ENCODE results near the gene FBXO33.
"Not testable (repeated sequence)": the region's sequence is repeated elsewhere in the genome, so short reads cannot be mapped to it uniquely, and the experiment has no call there.

Gene FBXO33

GRCh38 chr14:39368261-39368959 lies 63.8 kb downstream of the FBXO33 start:
- peak; percentile 18 for DNase-seq
- no peaks in the 10 kb centered on the region for H3K27me3 Mint-ChIP-seq
- ATAC-seq, result no peak
- peaks cover 20% of the 10 kb centered on the region for H3K9me3 Mint-ChIP-seq
- no peak overlapping the region for H3K27ac Mint-ChIP-seq
- H3K4me3 Mint-ChIP-seq, result no peak overlapping the region
- H3K4me1 Mint-ChIP-seq, result no peaks in the 10 kb centered on the region
- H3K36me3 Mint-ChIP-seq (ENCODE audit: low read depth), result peaks cover 26% of the 10 kb centered on the region

- no peak for DNase-seq
- Mint-ChIP-seq H3K4me1 (no peaks in the 10 kb centered on the region), H3K9me3 (peaks cover 27% of the 10 kb centered on the region), H3K27ac (no peak overlapping the region), H3K36me3 (ENCODE audit: low read depth) (peaks cover 34% of the 10 kb centered on the region), H3K4me3 (no peak overlapping the region), H3K27me3 (no peaks in the 10 kb centered on the region)
- peak; percentile 24 for ATAC-seq
These were observed 64.9 kb downstream of the FBXO33 start for GRCh38 chr14:39367387-39367751.

- Mint-ChIP-seq H3K4me3 (no peak overlapping the region), H3K36me3 (ENCODE audit: low read depth) (peaks cover 40% of the 10 kb centered on the region), H3K4me1 (no peaks in the 10 kb centered on the region), H3K9me3 (peaks cover 29% of the 10 kb centered on the region), H3K27me3 (no peaks in the 10 kb centered on the region), H3K27ac (no peak overlapping the region)
- DNase-seq (no peak), ATAC-seq (peak; percentile 10)
These were observed 65.5 kb downstream of the FBXO33 start for GRCh38 chr14:39366460-39367386.

GRCh38 chr14:39365354-39365753 lies 66.9 kb downstream of the FBXO33 start:
- peaks cover 29% of the 10 kb centered on the region for H3K9me3 Mint-ChIP-seq
- ATAC-seq, result no peak
- H3K4me1 Mint-ChIP-seq, result no peaks in the 10 kb centered on the region
- no peak overlapping the region for H3K27ac Mint-ChIP-seq
- H3K27me3 Mint-ChIP-seq, result no peaks in the 10 kb centered on the region
- H3K36me3 Mint-ChIP-seq (ENCODE audit: low read depth), result peaks cover 46% of the 10 kb centered on the region
- DNase-seq, result no peak
- no peak overlapping the region for H3K4me3 Mint-ChIP-seq

GRCh38 chr14:39364509-39364908 lies 67.7 kb downstream of the FBXO33 start:
- DNase-seq, result no peak
- Mint-ChIP-seq H3K36me3 (ENCODE audit: low read depth) (peaks cover 54% of the 10 kb centered on the region), H3K27ac (no peak overlapping the region)

GRCh38 chr14:39361556-39361955 lies 70.7 kb downstream of the FBXO33 start:
- not testable (repeated sequence) for H3K27ac Mint-ChIP-seq, H3K4me1 Mint-ChIP-seq, H3K27me3 Mint-ChIP-seq, ATAC-seq, DNase-seq, H3K4me3 Mint-ChIP-seq
- peaks cover 33% of the 10 kb centered on the region for H3K9me3 Mint-ChIP-seq
- peaks cover 74% of the 10 kb centered on the region for H3K36me3 Mint-ChIP-seq (ENCODE audit: low read depth)

More at GRCh38 chr14:39364509-39364908, 67.7 kb downstream of the FBXO33 start:
- Mint-ChIP-seq H3K9me3 (peaks cover 29% of the 10 kb centered on the region), H3K27me3 (no peaks in the 10 kb centered on the region), H3K4me3 (no peak overlapping the region), H3K4me1 (no peaks in the 10 kb centered on the region)
- ATAC-seq, result no peak

- H3K4me1 Mint-ChIP-seq, result no peaks in the 10 kb centered on the region
- H3K27ac Mint-ChIP-seq, result no peak overlapping the region
- DNase-seq, result no peak
- no peak for ATAC-seq
- H3K36me3 Mint-ChIP-seq (ENCODE audit: low read depth), result peaks cover 77% of the 10 kb centered on the region
- peaks cover 26% of the 10 kb centered on the region for H3K9me3 Mint-ChIP-seq
- no peaks in the 10 kb centered on the region for H3K27me3 Mint-ChIP-seq
- H3K4me3 Mint-ChIP-seq, result no peak overlapping the region
These were observed 71.9 kb downstream of the FBXO33 start for GRCh38 chr14:39360316-39360715.

- H3K27ac Mint-ChIP-seq, H3K4me1 Mint-ChIP-seq, DNase-seq, ATAC-seq, H3K4me3 Mint-ChIP-seq, H3K27me3 Mint-ChIP-seq: not testable (repeated sequence)
- H3K36me3 Mint-ChIP-seq (ENCODE audit: low read depth), result peaks cover 72% of the 10 kb centered on the region
- H3K9me3 Mint-ChIP-seq, result peaks cover 18% of the 10 kb centered on the region
These were observed 73.2 kb downstream of the FBXO33 start for GRCh38 chr14:39359069-39359468.

- no peaks in the 10 kb centered on the region for H3K27me3 Mint-ChIP-seq
- ATAC-seq, result no peak
- peaks cover 17% of the 10 kb centered on the region for H3K4me1 Mint-ChIP-seq
- H3K9me3 Mint-ChIP-seq, result peaks cover 8% of the 10 kb centered on the region
- DNase-seq, result no peak
- H3K36me3 Mint-ChIP-seq (ENCODE audit: low read depth), result peaks cover 58% of the 10 kb centered on the region
- H3K4me3 Mint-ChIP-seq, result no peak overlapping the region
- H3K27ac Mint-ChIP-seq, result no peak overlapping the region
These were observed 80.5 kb downstream of the FBXO33 start for GRCh38 chr14:39351708-39352107.

- H3K4me1 Mint-ChIP-seq, result peaks cover 17% of the 10 kb centered on the region
These were observed 81.4 kb downstream of the FBXO33 start for GRCh38 chr14:39350866-39351265.

More at GRCh38 chr14:39350866-39351265, 81.4 kb downstream of the FBXO33 start:
- Mint-ChIP-seq H3K27ac (no peak overlapping the region), H3K36me3 (ENCODE audit: low read depth) (peaks cover 52% of the 10 kb centered on the region), H3K4me3 (no peak overlapping the region), H3K9me3 (peaks cover 8% of the 10 kb centered on the region), H3K27me3 (no peaks in the 10 kb centered on the region)
- DNase-seq (no peak), ATAC-seq (no peak)
